Aorta (tissue), 5 donors: Measurements from ENCODE around the gene CCL16. TPM values are rescaled to one million over a fixed set of nuclear protein-coding genes. Genes with fewer than 3 reads are reported as not detected.

Source experiments
- ATAC-seq: fragments of 200-7000 bp; cut with Tn5 transposase; one replicate; pipeline ENCODE4 v1.9.1; 2022; ENCODE audit warnings: moderate library complexity; ENCODE audit not compliant: low FRiP score
- DNase-seq, 2 donors: peaks; one replicate each; pipeline ENCODE4 v3.0.0-alpha.2; 2020
- H3K27ac ChIP-seq, 2 donors: one replicate each; pipeline ENCODE4 v1.5.1; 2013; ENCODE audit warnings: low read length in 2 of 2, mild to moderate bottlenecking in 2 of 2, moderate library complexity in 2 of 2, control low read depth in 1 of 2, inconsistent platforms in 1 of 2, low read depth in 1 of 2
- H3K27me3 ChIP-seq, 2 donors: one replicate each; pipeline ENCODE4 v1.6.1; 2013; ENCODE audit warnings: control low read depth in 1 of 2, low read length in 1 of 2, mild to moderate bottlenecking in 1 of 2, moderate library complexity in 1 of 2; ENCODE audit not compliant: insufficient read depth in 2 of 2, control insufficient read depth in 1 of 2
- H3K36me3 ChIP-seq, 2 donors: one replicate each; pipeline ENCODE4 v1.6.1; 2013; ENCODE audit warnings: control low read depth in 1 of 2, low read length in 1 of 2, mild to moderate bottlenecking in 1 of 2; ENCODE audit not compliant: insufficient read depth in 2 of 2, control insufficient read depth in 1 of 2
- H3K4me1 ChIP-seq, 2 donors: one replicate each; pipeline ENCODE4 v1.6.1; 2013; ENCODE audit warnings: low read length in 2 of 2, control low read depth in 1 of 2, mild to moderate bottlenecking in 1 of 2, moderate library complexity in 1 of 2; ENCODE audit not compliant: insufficient read depth in 2 of 2, control insufficient read depth in 1 of 2
- H3K4me3 ChIP-seq, 2 donors: one replicate each; pipeline ENCODE4 v1.5.1; 2013; ENCODE audit warnings: low read length in 2 of 2, control low read depth in 1 of 2, mild to moderate bottlenecking in 1 of 2
- H3K9me3 ChIP-seq: one replicate; pipeline ENCODE4 v1.6.1; 2013; ENCODE audit warnings: mild to moderate bottlenecking, low read length; ENCODE audit not compliant: control insufficient read depth
- WGBS, 2 donors: extraction: QIAGEN DNeasy Blood & Tissue Kit; methylation state at CpG; one replicate each; pipeline ENCODE4 v1.1.7; 2013; 5-methylcytosine and 5-hydroxymethylcytosine counted together
- intact Hi-C, 2 donors: fragments of 100-400 bp; cut with DNase I; formaldehyde crosslinking; loops; one replicate each; pipeline versions ENCODE4 v1.14.2 to v1.15.0; 2022
- polyA plus RNA-seq, 2 donors: library from polyadenylated mRNA; stranded (reverse); fragments of 200-250 nt; gene quantifications; one replicate each; pipeline ENCODE4 v1.2.3, GENCODE V29; 2013
- total RNA-seq, 2 donors: library from RNA; stranded (reverse); fragmentation: NEBNext Ultra II Directional; extraction: Animal tissue kit (Norgen Biotek cat#: 25700); gene quantifications; one replicate each; pipeline ENCODE4 v1.2.1, GENCODE V29; 2021
- donor health status: healthy with polysubstance abuse.
- donor health status: Bipolar disorder and iron deficiency.
- donor health status: DM: no; HTN: no; CAD: no.
- donor health status: DM: no; HTN: no; CAD: no.
- donor health status: DM: yes; HTN: yes; CAD: no.

The CCL16 gene
- total and polyA plus RNA-seq, 4 donors: 1.1 to 1.9 TPM; not detected in 2

DNA sequence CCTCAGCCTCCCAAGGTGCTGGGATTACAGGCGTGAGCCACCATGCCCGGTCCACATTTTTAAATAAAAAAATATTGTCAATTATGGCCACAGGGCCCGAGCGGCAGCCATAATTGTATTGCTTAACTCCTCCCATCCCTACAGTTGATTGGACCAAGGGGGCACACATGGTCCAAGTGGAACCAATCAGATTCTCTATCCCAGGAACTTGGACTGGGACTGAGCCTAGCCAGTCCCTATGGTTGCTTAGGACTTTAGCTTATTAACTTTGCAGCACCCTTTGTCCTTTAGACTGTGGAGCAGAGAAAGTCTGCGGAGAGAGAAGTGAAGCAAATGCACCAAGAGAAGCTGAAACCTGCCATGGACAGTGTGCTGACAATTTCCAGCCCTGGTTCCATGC is 45.2 kb downstream of the CCL16 start:
- Histone ChIP-seq H3K36me3 (no peaks in the 10 kb centered on the region), H3K4me1 (no peaks in the 10 kb centered on the region), H3K4me3 (no peak overlapping the region), H3K9me3 (no peaks in the 10 kb centered on the region), H3K27me3 (no peaks in the 10 kb centered on the region), H3K27ac (no peak overlapping the region)
- ATAC-seq: no peak
- intact Hi-C loops: no loop called here
- WGBS, 2 donors: 92 to 93% methylated on average over 5 of the region's 5 CpGs
- DNase-seq: no peak

DNA sequence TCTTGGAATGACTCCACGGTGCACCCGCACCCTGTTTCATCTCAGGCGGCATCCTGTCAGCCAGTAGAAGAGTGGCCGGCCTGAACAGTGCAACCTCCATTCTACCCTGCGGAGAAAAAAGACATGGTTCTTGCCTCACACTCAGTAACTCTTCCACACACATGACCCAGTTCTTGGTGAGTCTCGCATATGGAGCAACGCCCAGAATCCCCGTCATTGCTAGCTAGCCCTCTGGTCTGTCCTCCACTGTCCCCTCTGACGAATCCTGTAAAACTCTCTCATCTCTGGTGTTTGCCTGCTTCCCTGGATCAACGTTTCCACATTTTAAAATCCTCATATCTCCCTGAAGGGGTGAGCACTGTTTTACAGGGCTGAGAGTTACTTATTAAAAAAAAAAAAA is 46.5 kb downstream of the CCL16 start:
- Histone ChIP-seq H3K9me3 (no peaks in the 10 kb centered on the region), H3K36me3 (no peaks in the 10 kb centered on the region), H3K4me3 (no peak overlapping the region), H3K4me1 (no peaks in the 10 kb centered on the region), H3K27ac (no peak overlapping the region), H3K27me3 (no peaks in the 10 kb centered on the region)
- intact Hi-C loops: no loop called here
- DNase-seq (no peak), ATAC-seq (no peak)
- 83 to 85% methylated on average over 10 of the region's 10 CpGs for WGBS, 2 donors

DNA sequence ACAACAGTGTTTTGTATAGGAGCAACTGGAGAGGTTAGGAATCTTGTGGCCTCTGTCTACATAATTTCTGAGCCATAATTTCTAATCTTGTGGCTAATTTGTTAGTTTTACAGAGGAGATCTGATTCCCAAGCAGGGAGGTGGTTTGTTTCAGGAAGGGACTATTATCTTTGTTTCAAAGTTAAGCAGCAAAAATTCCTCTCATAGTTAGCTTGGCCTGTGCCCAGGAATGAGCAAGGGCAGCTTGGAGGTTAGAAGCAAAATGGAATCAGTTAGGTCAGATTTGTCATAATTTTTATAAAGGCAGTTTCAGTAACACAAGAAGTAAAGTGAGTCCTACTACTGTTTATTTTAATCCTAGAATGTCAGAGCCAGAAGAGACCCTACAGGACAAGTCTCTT is 48.7 kb downstream of the CCL16 start:
- no peaks in the 10 kb centered on the region for H3K4me1 ChIP-seq
- ATAC-seq: no peak
- H3K9me3 ChIP-seq: no peaks in the 10 kb centered on the region
- H3K36me3 ChIP-seq: no peaks in the 10 kb centered on the region
- no peak overlapping the region for H3K4me3 ChIP-seq
- intact Hi-C loops: no loop called here
- no peak overlapping the region for H3K27ac ChIP-seq
- DNase-seq: no peak
- no peaks in the 10 kb centered on the region for H3K27me3 ChIP-seq

DNA sequence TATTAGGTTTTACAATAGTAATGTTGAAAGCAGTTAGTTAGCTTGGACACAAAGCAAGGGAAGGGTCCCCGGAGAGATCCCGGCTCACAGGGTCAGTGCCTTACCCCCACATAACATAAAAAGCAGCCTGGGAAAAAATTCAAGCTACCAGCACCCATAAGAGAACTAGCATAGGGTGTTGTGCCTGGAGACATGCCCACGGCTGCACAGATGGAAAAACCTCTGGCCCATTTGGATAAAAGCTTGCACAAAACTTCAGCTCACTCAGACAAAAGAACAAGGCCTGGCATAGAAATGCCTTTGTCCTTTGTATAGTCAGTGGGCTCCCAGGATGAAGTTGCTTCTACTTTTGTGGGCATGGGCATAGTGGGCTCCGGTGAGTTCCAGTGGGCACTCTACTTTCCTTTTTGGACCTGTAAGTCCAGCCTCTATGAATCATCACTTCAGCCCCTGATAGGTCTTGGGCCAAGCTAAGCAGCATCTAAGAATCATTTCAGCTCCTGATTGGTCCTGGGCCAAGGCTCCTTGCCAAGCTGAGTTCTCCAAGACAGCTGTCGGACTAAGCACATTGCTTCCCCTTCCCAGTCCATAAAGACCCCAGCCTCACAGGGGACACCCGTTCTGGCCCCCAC is 49.4 kb downstream of the CCL16 start:
- Histone ChIP-seq H3K4me1 (no peaks in the 10 kb centered on the region), H3K4me3 (no peak overlapping the region), H3K36me3 (no peaks in the 10 kb centered on the region), H3K9me3 (no peaks in the 10 kb centered on the region), H3K27me3 (no peaks in the 10 kb centered on the region), H3K27ac (no peak overlapping the region)
- WGBS, 2 donors: 13 to 22% methylated on average over 6 of the region's 6 CpGs
- intact Hi-C loops: no loop called here
- ATAC-seq (no peak), DNase-seq (peak in 1 of 2 donors; percentile 58)

DNA sequence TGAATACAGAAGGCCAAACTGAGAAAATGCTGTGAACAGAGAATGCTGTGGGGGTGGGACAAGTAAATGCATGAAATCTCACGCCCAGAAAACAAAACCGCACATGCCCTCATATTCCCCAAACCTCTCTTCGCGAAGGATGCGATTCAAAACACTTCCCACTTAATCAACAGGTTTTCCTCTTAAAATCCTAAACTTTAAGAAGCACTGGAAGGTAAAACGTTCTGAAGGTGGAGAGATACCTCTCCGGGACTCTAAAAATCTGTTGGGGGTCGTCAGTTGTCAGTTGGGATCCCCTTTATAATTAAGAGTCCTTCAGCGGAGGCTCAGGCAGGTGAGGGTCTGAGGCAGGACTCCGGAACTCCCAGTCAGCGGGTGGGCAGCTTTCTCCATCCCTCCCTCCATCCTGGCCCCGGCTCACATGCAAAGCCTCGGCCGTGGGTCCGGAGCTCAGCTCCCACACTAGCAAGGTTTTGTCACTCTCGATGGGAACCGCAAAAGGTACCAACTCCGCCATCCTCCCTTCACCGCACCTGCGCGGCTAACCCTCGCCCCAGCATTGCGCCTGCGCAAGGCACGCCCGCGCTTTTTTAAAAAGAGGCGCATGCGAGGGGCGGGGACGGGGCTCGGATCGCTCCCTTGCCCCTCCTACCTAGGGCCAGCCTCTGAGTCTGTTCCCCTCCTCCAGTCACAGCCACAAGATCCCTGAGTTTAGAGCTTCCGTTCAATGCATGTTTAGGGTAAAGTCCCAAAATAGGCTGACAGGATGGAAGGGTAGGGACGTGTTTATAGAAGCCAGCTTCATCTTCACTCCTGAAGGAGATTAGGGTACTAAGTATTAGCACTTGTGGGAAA is 50.9 kb downstream of the CCL16 start, which contains the start of gene RDM1:
Gene RDM1 (minus strand): TSS at position 563 of the 855 bp plus-strand sequence. CDS start 46 bp downstream, at position 517.
- no peaks in the 10 kb centered on the region for H3K27me3 ChIP-seq
- DNase-seq (peak; percentile 72 to 86), ATAC-seq (peak; percentile 84)
- intact Hi-C loops: no loop called here
- peak within 1 kb of the TSS in 1 of 2 donors; percentile 5 for H3K4me3 ChIP-seq
- no peaks in the 10 kb centered on the region for H3K36me3 ChIP-seq
- H3K27ac ChIP-seq: no peak within 1 kb of the TSS
- no peaks in the 10 kb centered on the region for H3K4me1 ChIP-seq
- no peaks in the 10 kb centered on the region for H3K9me3 ChIP-seq
- WGBS, 2 donors: 2% methylated on average over 35 of the region's 35 CpGs

DNA sequence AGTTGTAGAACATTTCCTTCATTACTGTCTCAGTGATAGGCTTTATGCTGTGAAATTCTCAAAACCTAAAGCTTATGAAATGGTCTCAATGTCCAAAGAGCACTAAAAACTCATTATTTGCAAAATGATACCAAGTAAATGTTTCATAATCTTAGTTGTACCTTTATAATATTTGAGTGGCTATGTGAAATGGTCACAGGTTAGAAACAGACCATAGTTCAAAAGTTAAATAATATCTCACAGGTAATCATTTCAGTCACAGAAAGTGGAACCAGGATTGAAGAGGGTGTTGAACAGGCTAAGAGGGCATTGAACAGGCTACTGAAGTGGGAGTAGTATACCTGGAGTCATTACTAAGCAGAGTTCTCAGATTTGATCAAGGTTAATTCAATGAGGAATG is 53.6 kb downstream of the CCL16 start:
- DNase-seq (no peak), ATAC-seq (no peak)
- intact Hi-C loops: no loop called here
- H3K27me3 ChIP-seq: no peaks in the 10 kb centered on the region
- no peaks in the 10 kb centered on the region for H3K36me3 ChIP-seq
- no peaks in the 10 kb centered on the region for H3K4me1 ChIP-seq
- H3K27ac ChIP-seq: no peak overlapping the region
- H3K9me3 ChIP-seq: no peaks in the 10 kb centered on the region
- no peak overlapping the region for H3K4me3 ChIP-seq

Other genes starting within 250 kb of the CCL16 start
- 1 to 10 TPM; 1.3 to 3.5 TPM for gene RASL10B, start 249.9 kb downstream of the CCL16 start, total RNA-seq
- gene RASL10B, start 249.9 kb downstream of the CCL16 start, polyA plus RNA-seq: 1 to 10 TPM in 1 of 2 donors, under 1 TPM in 1; 0.31 to 1.3 TPM
- gene GAS2L2, start 228.3 kb downstream of the CCL16 start, total RNA-seq: not detected
- gene GAS2L2, start 228.3 kb downstream of the CCL16 start, polyA plus RNA-seq: under 1 TPM in 1 of 2 donors, not detected in 1; 0.05 TPM
- not detected for gene C17orf50, start 220.6 kb downstream of the CCL16 start, total RNA-seq
- gene C17orf50, start 220.6 kb downstream of the CCL16 start, polyA plus RNA-seq: not detected
- 1 to 10 TPM; 4.5 to 6.4 TPM for gene MMP28, start 185.9 kb downstream of the CCL16 start, total RNA-seq
- gene MMP28, start 185.9 kb downstream of the CCL16 start, polyA plus RNA-seq: 1 to 10 TPM; 1.5 to 5.4 TPM
- 100 to 1,000 TPM; 136 to 167 TPM for gene TAF15, start 172.0 kb downstream of the CCL16 start, total RNA-seq
- gene TAF15, start 172.0 kb downstream of the CCL16 start, polyA plus RNA-seq: 100 to 1,000 TPM in 1 of 2 donors, 10 to 100 TPM in 1; 86.2 to 143 TPM
- gene HEATR9, start 112.6 kb downstream of the CCL16 start, total RNA-seq: not detected
- not detected for gene HEATR9, start 112.6 kb downstream of the CCL16 start, polyA plus RNA-seq
- 1 to 10 TPM; 6.7 to 7.5 TPM for gene CCL5, start 101.1 kb downstream of the CCL16 start, total RNA-seq
- 1 to 10 TPM; 1.5 to 9.4 TPM for gene CCL5, start 101.1 kb downstream of the CCL16 start, polyA plus RNA-seq
- not detected for gene RDM1, start 50.7 kb downstream of the CCL16 start, total RNA-seq
- not detected for gene RDM1, start 50.7 kb downstream of the CCL16 start, polyA plus RNA-seq
- not detected for gene LYZL6, start 37.8 kb downstream of the CCL16 start, total RNA-seq
- gene LYZL6, start 37.8 kb downstream of the CCL16 start, polyA plus RNA-seq: not detected
- gene CCL14, start 5.2 kb upstream of the CCL16 start, total RNA-seq: 100 to 1,000 TPM; 136 to 224 TPM
- gene CCL14, start 5.2 kb upstream of the CCL16 start, polyA plus RNA-seq: 1 to 10 TPM; 4.0 to 8.8 TPM
- gene CCL15, start 20.1 kb upstream of the CCL16 start, total RNA-seq: not detected
- gene CCL15, start 20.1 kb upstream of the CCL16 start, polyA plus RNA-seq: 1 to 10 TPM in 1 of 2 donors, not detected in 1; 7.1 TPM
- gene CCL23, start 36.5 kb upstream of the CCL16 start, total RNA-seq: 1 to 10 TPM; 5.6 to 8.6 TPM
- not detected for gene CCL23, start 36.5 kb upstream of the CCL16 start, polyA plus RNA-seq
- gene CCL18, start 82.8 kb upstream of the CCL16 start, total RNA-seq: 10 to 100 TPM in 1 of 2 donors, 1 to 10 TPM in 1; 5.6 to 39.0 TPM
- gene CCL18, start 82.8 kb upstream of the CCL16 start, polyA plus RNA-seq: 10 to 100 TPM in 1 of 2 donors, under 1 TPM in 1; 0.64 to 53.0 TPM
- gene CCL3, start 108.6 kb upstream of the CCL16 start, total RNA-seq: 10 to 100 TPM in 1 of 2 donors, 1 to 10 TPM in 1; 6.6 to 17.9 TPM
- gene CCL3, start 108.6 kb upstream of the CCL16 start, polyA plus RNA-seq: 10 to 100 TPM in 1 of 2 donors, 1 to 10 TPM in 1; 4.0 to 38.3 TPM
- gene CCL4, start 122.3 kb upstream of the CCL16 start, total RNA-seq: 10 to 100 TPM in 1 of 2 donors, 1 to 10 TPM in 1; 6.4 to 12.5 TPM
- 10 to 100 TPM in 1 of 2 donors, 1 to 10 TPM in 1; 1.9 to 13.5 TPM for gene CCL4, start 122.3 kb upstream of the CCL16 start, polyA plus RNA-seq
- gene TBC1D3B, start 195.1 kb upstream of the CCL16 start, total RNA-seq: 10 to 100 TPM in 1 of 2 donors, 1 to 10 TPM in 1; 5.0 to 13.8 TPM
- gene TBC1D3B, start 195.1 kb upstream of the CCL16 start, polyA plus RNA-seq: 1 to 10 TPM in 1 of 2 donors, not detected in 1; 5.1 TPM
- 1 to 10 TPM in 1 of 2 donors, not detected in 1; 1.3 TPM for gene CCL3L1, start 215.3 kb upstream of the CCL16 start, total RNA-seq
- under 1 TPM in 1 of 2 donors, not detected in 1; 0.63 TPM for gene CCL3L1, start 215.3 kb upstream of the CCL16 start, polyA plus RNA-seq
- gene CCL4L2, start 229.6 kb upstream of the CCL16 start, total RNA-seq: 1 to 10 TPM in 1 of 2 donors, under 1 TPM in 1; 0.94 to 1.4 TPM
- gene CCL4L2, start 229.6 kb upstream of the CCL16 start, polyA plus RNA-seq: 1 to 10 TPM in 1 of 2 donors, under 1 TPM in 1; 0.41 to 4.5 TPM